SK-N-SH treated with all-trans-retinoic acid at 6 μM for 48 hours (cell line): ENCODE results near the gene UBFD1.
"Not testable (repeated sequence)": the region's sequence is repeated elsewhere in the genome, so short reads cannot be mapped to it uniquely, and the experiment has no call there.

ENCODE experiments used
- ATAC-seq: fragments of 200-7000 bp; cut with Tn5 transposase; 3 replicates; pipeline ENCODE4 v1.9.1; 2020; ENCODE audit warnings: mild to moderate bottlenecking, moderate library complexity
- ARNTL ChIP-seq: fragments of 450-650 bp; formaldehyde crosslinking; IDR thresholded peaks from 2 replicates; pipeline ENCODE4 v1.5.0; 2020; ENCODE audit warnings: low read depth, mild to moderate bottlenecking, moderate library complexity, borderline replicate concordance
- CSDC2 ChIP-seq: fragments of 250-450 bp; sonication (Bioruptor Pico); IDR thresholded peaks from 2 replicates; pipeline ENCODE4 v1.5.0; 2020; ENCODE audit warnings: mild to moderate bottlenecking, moderate library complexity
- ISL1 ChIP-seq: fragments of 250-450 bp; sonication (Bioruptor Pico); IDR thresholded peaks from 2 replicates; pipeline ENCODE4 v2.1.2; 2022; ENCODE audit warnings: mild to moderate bottlenecking, moderate library complexity
- PPARA ChIP-seq: fragments of 250-450 bp; sonication (Bioruptor Pico); IDR thresholded peaks from 2 replicates; pipeline ENCODE4 v1.5.0; 2020; ENCODE audit warnings: mild to moderate bottlenecking, borderline replicate concordance
- SNAI2 ChIP-seq: fragments of 250-450 bp; sonication (Bioruptor Pico); IDR thresholded peaks from 2 replicates; pipeline ENCODE4 v1.5.0; 2020; ENCODE audit warnings: mild to moderate bottlenecking, moderate library complexity
- ZC3H10 ChIP-seq: fragments of 250-450 bp; sonication (Bioruptor Pico); IDR thresholded peaks from 2 replicates; pipeline ENCODE4 v1.5.1; 2021; ENCODE audit warnings: mild to moderate bottlenecking, moderate library complexity
- ZFP3 ChIP-seq: fragments of 250-450 bp; sonication (Bioruptor Pico); IDR thresholded peaks from 2 replicates; pipeline ENCODE4 v1.5.0; 2020; ENCODE audit warnings: mild to moderate bottlenecking, moderate library complexity
- ZNF565 ChIP-seq: fragments of 450-650 bp; formaldehyde crosslinking; conservative IDR thresholded peaks from 2 replicates; pipeline ENCODE4 v1.5.0; 2020; ENCODE audit warnings: low read depth, mild to moderate bottlenecking, moderate library complexity
- ZNF8 ChIP-seq: fragments of 450-650 bp; formaldehyde crosslinking; IDR thresholded peaks from 2 replicates; pipeline ENCODE4 v1.5.0; 2020; ENCODE audit warnings: mild to moderate bottlenecking, moderate library complexity
- TF ChIP-seq, protein P1 (sequence below): fragments of 250-450 bp; sonication (Bioruptor Pico); IDR thresholded peaks from 2 replicates; pipeline ENCODE4 v1.8.0; 2020; ENCODE audit warnings: mild to moderate bottlenecking, moderate library complexity, borderline replicate concordance
- TF ChIP-seq, protein P2 (sequence below): fragments of 250-450 bp; sonication (Bioruptor Pico); IDR thresholded peaks from 2 replicates; pipeline ENCODE4 v1.5.1; 2021; ENCODE audit warnings: mild to moderate bottlenecking, moderate library complexity
- TF ChIP-seq, protein P3 (sequence below): fragments of 250-450 bp; sonication (Bioruptor Pico); IDR thresholded peaks from 2 replicates; pipeline ENCODE4 v1.8.0; 2021; ENCODE audit warnings: low read depth, mild to moderate bottlenecking, moderate library complexity, borderline replicate concordance
- TF ChIP-seq, protein P4 (sequence below): fragments of 250-450 bp; sonication (Bioruptor Pico); IDR thresholded peaks from 2 replicates; pipeline ENCODE4 v1.5.1; 2020; ENCODE audit warnings: low read depth, mild to moderate bottlenecking, moderate library complexity

Gene UBFD1

DNA sequence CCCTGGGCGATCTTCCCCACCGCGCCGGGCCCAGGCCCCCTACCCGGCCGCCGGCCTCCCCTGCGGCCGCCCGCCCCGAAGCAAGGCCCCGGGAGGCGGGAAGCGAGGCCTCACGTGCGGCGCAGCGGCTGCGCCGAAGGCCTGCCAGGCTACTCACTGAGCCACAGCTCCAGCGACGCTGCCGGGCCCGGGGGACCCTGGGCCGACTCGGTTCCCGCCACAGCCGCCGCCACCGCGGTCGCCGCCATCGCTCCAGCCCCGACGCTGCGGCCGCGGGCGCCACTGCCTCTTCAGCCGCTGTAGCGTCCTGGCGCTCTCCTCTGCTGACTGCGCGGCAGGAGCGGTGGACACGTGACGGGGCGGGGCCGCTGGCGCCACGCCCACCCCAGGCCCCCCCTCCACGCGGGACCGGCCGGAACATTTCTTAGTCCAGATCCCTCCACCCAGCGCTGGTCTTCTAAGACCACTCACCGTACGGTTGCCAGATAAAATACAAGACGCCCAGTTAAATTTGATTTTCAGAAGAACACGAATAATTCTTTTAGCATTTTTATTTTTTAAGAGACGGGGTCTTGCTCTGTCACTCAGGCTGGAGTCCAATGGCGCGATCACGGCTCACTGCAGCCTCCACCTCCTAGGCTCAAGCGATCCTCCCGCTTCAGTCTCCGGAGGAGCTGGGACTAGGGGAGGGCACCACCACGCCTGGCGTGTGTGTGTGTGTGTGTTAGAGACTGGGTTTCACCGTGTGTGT lies 47.2 kb upstream of the UBFD1 start, which contains the start of gene GGA2 (continued):
- TF ChIP-seq, protein P1, sequence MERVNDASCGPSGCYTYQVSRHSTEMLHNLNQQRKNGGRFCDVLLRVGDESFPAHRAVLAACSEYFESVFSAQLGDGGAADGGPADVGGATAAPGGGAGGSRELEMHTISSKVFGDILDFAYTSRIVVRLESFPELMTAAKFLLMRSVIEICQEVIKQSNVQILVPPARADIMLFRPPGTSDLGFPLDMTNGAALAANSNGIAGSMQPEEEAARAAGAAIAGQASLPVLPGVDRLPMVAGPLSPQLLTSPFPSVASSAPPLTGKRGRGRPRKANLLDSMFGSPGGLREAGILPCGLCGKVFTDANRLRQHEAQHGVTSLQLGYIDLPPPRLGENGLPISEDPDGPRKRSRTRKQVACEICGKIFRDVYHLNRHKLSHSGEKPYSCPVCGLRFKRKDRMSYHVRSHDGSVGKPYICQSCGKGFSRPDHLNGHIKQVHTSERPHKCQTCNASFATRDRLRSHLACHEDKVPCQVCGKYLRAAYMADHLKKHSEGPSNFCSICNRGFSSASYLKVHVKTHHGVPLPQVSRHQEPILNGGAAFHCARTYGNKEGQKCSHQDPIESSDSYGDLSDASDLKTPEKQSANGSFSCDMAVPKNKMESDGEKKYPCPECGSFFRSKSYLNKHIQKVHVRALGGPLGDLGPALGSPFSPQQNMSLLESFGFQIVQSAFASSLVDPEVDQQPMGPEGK = peak; percentile 74; the same call in 1 of the 2 replicates
- peak; percentile 87; the same call in 1 of the 2 replicates for TF ChIP-seq ARNTL (CRISPR knock-in tag)
- no peak for TF ChIP-seq SNAI2 (CRISPR knock-in tag)
- TF ChIP-seq CSDC2 (CRISPR knock-in tag) = no peak

DNA sequence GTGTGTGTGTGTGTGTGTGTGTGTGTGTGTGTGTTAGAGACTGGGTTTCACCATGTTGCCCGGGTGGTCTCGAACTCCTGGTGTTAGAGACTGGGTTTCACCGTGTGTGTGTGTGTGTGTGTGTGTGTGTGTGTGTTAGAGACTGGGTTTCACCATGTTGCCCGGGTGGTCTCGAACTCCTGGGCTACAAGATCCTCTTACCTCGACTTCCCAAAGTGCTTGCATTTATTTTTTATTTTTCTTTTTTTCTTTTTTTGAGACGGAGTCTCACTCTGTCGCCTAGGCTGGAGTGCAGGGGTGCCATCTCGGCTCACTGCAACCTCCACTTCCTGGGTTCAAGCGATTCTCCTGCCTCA lies 46.6 kb upstream of the UBFD1 start:
- not testable (repeated sequence) for ATAC-seq

DNA sequence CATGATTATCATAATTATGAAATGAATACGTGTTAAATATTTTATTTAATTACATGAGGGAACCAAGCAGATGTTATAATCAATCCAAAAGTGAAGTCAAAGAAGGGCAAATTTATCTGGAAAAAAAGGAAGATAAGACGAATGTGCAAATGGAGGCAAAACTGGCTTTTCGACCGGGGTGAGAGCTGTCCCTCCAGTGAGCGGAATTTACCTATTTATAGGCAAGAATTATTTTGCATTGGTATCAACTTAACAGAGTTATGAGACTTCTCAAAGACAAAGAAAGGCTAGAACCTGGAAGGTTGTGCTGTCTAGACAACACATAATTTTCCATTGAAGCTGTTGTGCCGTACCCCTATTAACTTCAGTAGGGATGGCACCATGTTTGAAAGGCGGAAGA lies 45.8 kb upstream of the UBFD1 start:
- TF ChIP-seq, protein P2, sequence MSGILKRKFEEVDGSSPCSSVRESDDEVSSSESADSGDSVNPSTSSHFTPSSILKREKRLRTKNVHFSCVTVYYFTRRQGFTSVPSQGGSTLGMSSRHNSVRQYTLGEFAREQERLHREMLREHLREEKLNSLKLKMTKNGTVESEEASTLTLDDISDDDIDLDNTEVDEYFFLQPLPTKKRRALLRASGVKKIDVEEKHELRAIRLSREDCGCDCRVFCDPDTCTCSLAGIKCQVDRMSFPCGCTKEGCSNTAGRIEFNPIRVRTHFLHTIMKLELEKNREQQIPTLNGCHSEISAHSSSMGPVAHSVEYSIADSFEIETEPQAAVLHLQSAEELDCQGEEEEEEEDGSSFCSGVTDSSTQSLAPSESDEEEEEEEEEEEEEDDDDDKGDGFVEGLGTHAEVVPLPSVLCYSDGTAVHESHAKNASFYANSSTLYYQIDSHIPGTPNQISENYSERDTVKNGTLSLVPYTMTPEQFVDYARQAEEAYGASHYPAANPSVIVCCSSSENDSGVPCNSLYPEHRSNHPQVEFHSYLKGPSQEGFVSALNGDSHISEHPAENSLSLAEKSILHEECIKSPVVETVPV (CRISPR knock-in tag) = no peak
- TF ChIP-seq PPARA (CRISPR knock-in tag) (no peak), ARNTL (CRISPR knock-in tag) (no peak), ZNF565 (CRISPR knock-in tag) (no peak), ZFP3 (CRISPR knock-in tag) (no peak), ZC3H10 (CRISPR knock-in tag) (no peak), SNAI2 (CRISPR knock-in tag) (no peak)
- TF ChIP-seq, protein P3, sequence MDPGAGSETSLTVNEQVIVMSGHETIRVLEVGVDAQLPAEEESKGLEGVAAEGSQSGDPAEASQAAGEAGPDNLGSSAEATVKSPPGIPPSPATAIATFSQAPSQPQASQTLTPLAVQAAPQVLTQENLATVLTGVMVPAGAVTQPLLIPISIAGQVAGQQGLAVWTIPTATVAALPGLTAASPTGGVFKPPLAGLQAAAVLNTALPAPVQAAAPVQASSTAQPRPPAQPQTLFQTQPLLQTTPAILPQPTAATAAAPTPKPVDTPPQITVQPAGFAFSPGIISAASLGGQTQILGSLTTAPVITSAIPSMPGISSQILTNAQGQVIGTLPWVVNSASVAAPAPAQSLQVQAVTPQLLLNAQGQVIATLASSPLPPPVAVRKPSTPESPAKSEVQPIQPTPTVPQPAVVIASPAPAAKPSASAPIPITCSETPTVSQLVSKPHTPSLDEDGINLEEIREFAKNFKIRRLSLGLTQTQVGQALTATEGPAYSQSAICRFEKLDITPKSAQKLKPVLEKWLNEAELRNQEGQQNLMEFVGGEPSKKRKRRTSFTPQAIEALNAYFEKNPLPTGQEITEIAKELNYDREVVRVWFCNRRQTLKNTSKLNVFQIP (CRISPR knock-in tag) = no peak
- TF ChIP-seq, protein P1 = no peak
- TF ChIP-seq, protein P4, sequence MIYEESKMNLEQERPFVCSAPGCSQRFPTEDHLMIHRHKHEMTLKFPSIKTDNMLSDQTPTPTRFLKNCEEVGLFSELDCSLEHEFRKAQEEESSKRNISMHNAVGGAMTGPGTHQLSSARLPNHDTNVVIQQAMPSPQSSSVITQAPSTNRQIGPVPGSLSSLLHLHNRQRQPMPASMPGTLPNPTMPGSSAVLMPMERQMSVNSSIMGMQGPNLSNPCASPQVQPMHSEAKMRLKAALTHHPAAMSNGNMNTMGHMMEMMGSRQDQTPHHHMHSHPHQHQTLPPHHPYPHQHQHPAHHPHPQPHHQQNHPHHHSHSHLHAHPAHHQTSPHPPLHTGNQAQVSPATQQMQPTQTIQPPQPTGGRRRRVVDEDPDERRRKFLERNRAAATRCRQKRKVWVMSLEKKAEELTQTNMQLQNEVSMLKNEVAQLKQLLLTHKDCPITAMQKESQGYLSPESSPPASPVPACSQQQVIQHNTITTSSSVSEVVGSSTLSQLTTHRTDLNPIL (CRISPR knock-in tag) = no peak
- no peak for ATAC-seq

DNA sequence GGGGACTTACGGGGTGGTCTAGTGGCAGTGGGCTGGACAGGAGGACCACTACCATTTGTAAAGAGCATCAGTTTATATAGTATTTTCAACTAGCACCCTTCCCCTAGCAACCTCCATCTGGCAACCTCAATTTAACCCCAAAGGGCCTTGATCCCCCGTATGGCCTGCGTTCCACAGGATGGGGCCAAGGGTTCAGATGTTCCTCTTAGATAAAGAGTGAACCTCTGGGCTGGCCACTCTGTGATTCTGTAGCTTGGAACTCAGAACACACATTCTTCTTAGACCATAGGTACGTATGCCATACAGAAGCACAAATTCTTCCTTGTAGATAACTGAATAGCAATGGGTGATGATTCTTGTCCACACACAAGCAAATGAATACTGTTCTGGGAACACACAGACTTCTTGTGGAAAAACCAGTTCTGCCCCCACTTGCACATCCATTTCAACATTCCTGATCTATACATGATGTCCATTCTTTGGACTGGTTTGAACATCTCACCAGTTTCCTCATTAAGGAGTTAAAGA lies 45.3 kb upstream of the UBFD1 start:
- ATAC-seq = no peak
- no peak for TF ChIP-seq SNAI2 (CRISPR knock-in tag)
- no peak for TF ChIP-seq ZNF8 (CRISPR knock-in tag)
- TF ChIP-seq, protein P3 (CRISPR knock-in tag) = no peak
- TF ChIP-seq ARNTL (CRISPR knock-in tag) = no peak
- no peak for TF ChIP-seq ISL1 (CRISPR knock-in tag)
- TF ChIP-seq ZC3H10 (CRISPR knock-in tag) = no peak
